Measurements from ENCODE around the gene CSNK1D. TPM values are rescaled to one million over a fixed set of nuclear protein-coding genes. Genes with fewer than 3 reads are reported as not detected.

CSNK1D gene
- total RNA-seq, 1 experiment from 2014 or later = 111 TPM

DNA sequence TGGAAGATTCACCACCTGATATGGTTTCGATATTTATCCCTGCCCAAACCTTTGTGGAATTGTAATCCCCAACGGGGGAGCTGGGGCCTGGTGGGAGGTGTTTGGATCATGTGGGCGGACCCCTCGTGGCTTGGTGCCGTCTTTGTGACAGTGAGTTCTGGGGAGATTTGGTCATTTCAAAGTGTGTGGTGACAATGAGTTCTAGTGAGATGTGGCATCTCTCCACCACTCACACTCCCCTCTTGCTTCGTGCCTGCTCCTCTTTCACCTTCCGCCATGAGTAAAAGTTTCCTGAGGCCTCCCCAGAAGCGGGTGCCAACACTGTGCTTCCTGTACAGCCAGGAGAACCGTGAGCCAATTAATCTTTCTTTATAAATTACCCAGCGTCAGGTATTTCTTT lies 70.5 kb downstream of the CSNK1D start:
- no peak for ATAC-seq
- Mint-ChIP-seq H3K4me3 (no peak overlapping the region), H3K27me3 (ENCODE audit: low read depth) (peaks cover 3% of the 10 kb centered on the region; the same call in 1 of the 2 replicates), H3K36me3 (no peaks in the 10 kb centered on the region), H3K9me3 (no peaks in the 10 kb centered on the region), H3K27ac (no peak overlapping the region), H3K4me1 (peaks cover 10% of the 10 kb centered on the region)
- no peak for TF ChIP-seq ERG (CRISPR knock-in tag; IDR thresholded peaks at IDR 0.05)
- no peak for TF ChIP-seq ZNF263 (CRISPR knock-in tag; IDR thresholded peaks at IDR 0.05; ENCODE audit: low read depth)
- TF ChIP-seq TEAD4 (CRISPR knock-in tag; IDR thresholded peaks at IDR 0.05) = no peak
- no peak for TF ChIP-seq FOXP1 (CRISPR knock-in tag; IDR thresholded peaks at IDR 0.05; ENCODE audit: borderline replicate concordance)
- TF ChIP-seq KAT7 (CRISPR knock-in tag; IDR thresholded peaks at IDR 0.05; ENCODE audit: borderline replicate concordance) = no peak
- no peak for TF ChIP-seq ZNF317 (CRISPR knock-in tag; IDR thresholded peaks at IDR 0.05; ENCODE audit: borderline replicate concordance, low read depth)
- TF ChIP-seq ELF4 (CRISPR knock-in tag; IDR thresholded peaks at IDR 0.05; ENCODE audit: low read depth) = no peak
- no peak for TF ChIP-seq GTF2I (CRISPR knock-in tag; conservative IDR thresholded peaks at IDR 0.05)
- no peak for TF ChIP-seq IRF1 (CRISPR knock-in tag; IDR thresholded peaks at IDR 0.05)
- no peak for TF ChIP-seq TEAD1 (CRISPR knock-in tag; IDR thresholded peaks at IDR 0.05)
- no peak for TF ChIP-seq ESRRA (CRISPR knock-in tag; IDR thresholded peaks at IDR 0.05; ENCODE audit: borderline replicate concordance)
- no peak for TF ChIP-seq ZSCAN18 (CRISPR knock-in tag; IDR thresholded peaks at IDR 0.05)
- no peak for TF ChIP-seq STAT6 (CRISPR knock-in tag; conservative IDR thresholded peaks at IDR 0.05; ENCODE audit: low read depth)
- TF ChIP-seq GRHL2 (CRISPR knock-in tag; IDR thresholded peaks at IDR 0.05; ENCODE audit: insufficient replicate concordance, severe bottlenecking) = no peak
- no peak for TF ChIP-seq EMX1 (CRISPR knock-in tag; IDR thresholded peaks at IDR 0.05)
- TF ChIP-seq SMAD3 (CRISPR knock-in tag; IDR thresholded peaks at IDR 0.05; ENCODE audit: borderline replicate concordance) = no peak
- TF ChIP-seq ATF6 (CRISPR knock-in tag; IDR thresholded peaks at IDR 0.05) = no peak
- DNase-seq (ENCODE audit: low spot score) = no peak
- ChIA-PET CTCF (interaction anchor here (0.8 to 1.3 kb wide), 3 partner anchors 22 to 97 kb away, joined by 4 to 6 read pairs (median 4); no protein-coding TSS in a partner anchor), POLR2A (no interaction called here)

- Mint-ChIP-seq H3K9me3 (no peaks in the 10 kb centered on the region), H3K27me3 (ENCODE audit: low read depth) (peaks cover 3% of the 10 kb centered on the region; the same call in 1 of the 2 replicates), H3K4me3 (no peak overlapping the region), H3K36me3 (peaks cover 3% of the 10 kb centered on the region; the same call in 1 of the 2 replicates), H3K4me1 (peaks cover 10% of the 10 kb centered on the region), H3K27ac (no peak overlapping the region)
- DNase-seq (ENCODE audit: low spot score) = no peak
- ATAC-seq = no peak
- ChIA-PET POLR2A (no interaction called here), CTCF (interaction anchor here (1.3 to 1.6 kb wide), 2 partner anchors 35 to 171 kb away, joined by 4 to 6 read pairs; no protein-coding TSS in a partner anchor)
- TF ChIP-seq, protein P1, sequence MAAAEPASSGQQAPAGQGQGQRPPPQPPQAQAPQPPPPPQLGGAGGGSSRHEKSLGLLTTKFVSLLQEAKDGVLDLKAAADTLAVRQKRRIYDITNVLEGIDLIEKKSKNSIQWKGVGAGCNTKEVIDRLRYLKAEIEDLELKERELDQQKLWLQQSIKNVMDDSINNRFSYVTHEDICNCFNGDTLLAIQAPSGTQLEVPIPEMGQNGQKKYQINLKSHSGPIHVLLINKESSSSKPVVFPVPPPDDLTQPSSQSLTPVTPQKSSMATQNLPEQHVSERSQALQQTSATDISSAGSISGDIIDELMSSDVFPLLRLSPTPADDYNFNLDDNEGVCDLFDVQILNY (CRISPR knock-in tag; IDR thresholded peaks at IDR 0.05) = no peak
- TF ChIP-seq ATF2 (CRISPR knock-in tag; IDR thresholded peaks at IDR 0.05; ENCODE audit: borderline replicate concordance, low read depth) (no peak), NFATC4 (CRISPR knock-in tag; IDR thresholded peaks at IDR 0.05) (no peak), HMGXB4 (CRISPR knock-in tag; IDR thresholded peaks at IDR 0.05) (no peak), ZNF416 (CRISPR knock-in tag; IDR thresholded peaks at IDR 0.05) (no peak)
These were observed 72.0 kb downstream of the CSNK1D start for GRCh38 chr17:82201498-82201910.
